ENCODE data around the gene ESD.
"Not testable (repeated sequence)": the region's sequence is repeated elsewhere in the genome, so short reads cannot be mapped to it uniquely, and the experiment has no call there.

The ESD gene

DNA sequence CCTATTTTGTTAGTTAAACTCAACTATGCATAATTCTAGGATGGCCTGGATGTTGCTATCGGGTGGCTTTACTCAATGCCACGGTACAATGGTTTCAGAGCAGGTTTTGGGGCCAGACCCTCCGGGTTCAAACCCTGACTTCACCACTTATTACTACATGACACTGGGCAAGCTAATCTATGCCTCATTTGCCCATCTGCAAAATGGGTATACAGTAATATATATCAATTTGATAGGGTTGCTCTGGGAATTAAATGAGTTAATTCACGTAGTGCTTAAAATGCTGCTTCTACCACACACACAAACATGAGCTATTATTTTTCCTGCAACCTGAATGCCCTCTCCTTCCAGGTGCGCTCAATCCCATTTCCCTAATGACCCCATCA lies 839 bp downstream of the ESD start:
- in situ Hi-C loops (cut with MboI; ENCODE audit: low sequenced_read_pairs), result no loop called here

GRCh38 chr13:46795321-46795720 lies 1.6 kb downstream of the ESD start:
- in situ Hi-C loops (cut with MboI; ENCODE audit: low sequenced_read_pairs), result no loop called here

GRCh38 chr13:46783504-46783903 lies 13.5 kb downstream of the ESD start:
- in situ Hi-C loops (cut with MboI; ENCODE audit: low sequenced_read_pairs), result no loop called here

- in situ Hi-C loops (cut with MboI; ENCODE audit: low sequenced_read_pairs), result no loop called here
These were observed 14.3 kb downstream of the ESD start for GRCh38 chr13:46782691-46783090.

DNA sequence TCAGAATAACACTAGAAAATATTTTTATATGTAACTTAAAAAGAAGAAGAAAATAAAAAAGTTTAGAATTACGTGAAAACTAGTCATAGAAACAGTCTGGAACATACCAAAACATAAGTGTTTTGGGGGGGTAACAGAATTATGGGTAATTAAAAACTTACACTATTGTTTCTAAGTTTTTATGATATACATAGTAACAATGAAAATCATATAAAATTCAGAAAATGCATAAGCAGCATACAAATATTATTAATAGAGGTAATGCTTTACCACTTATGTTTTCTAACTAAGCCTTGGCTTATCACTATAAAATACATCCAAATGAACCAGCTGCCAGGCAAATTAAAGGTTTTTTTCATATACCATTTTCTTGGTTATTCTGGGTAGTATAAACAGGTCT lies 14.9 kb downstream of the ESD start:
- in situ Hi-C loops (cut with MboI; ENCODE audit: low sequenced_read_pairs), result no loop called here

GRCh38 chr13:46778890-46779289 lies 18.1 kb downstream of the ESD start:
- in situ Hi-C loops (cut with MboI; ENCODE audit: low sequenced_read_pairs), result no loop called here

GRCh38 chr13:46778095-46778494 lies 18.9 kb downstream of the ESD start:
- in situ Hi-C loops (cut with MboI; ENCODE audit: low sequenced_read_pairs), result no loop called here

DNA sequence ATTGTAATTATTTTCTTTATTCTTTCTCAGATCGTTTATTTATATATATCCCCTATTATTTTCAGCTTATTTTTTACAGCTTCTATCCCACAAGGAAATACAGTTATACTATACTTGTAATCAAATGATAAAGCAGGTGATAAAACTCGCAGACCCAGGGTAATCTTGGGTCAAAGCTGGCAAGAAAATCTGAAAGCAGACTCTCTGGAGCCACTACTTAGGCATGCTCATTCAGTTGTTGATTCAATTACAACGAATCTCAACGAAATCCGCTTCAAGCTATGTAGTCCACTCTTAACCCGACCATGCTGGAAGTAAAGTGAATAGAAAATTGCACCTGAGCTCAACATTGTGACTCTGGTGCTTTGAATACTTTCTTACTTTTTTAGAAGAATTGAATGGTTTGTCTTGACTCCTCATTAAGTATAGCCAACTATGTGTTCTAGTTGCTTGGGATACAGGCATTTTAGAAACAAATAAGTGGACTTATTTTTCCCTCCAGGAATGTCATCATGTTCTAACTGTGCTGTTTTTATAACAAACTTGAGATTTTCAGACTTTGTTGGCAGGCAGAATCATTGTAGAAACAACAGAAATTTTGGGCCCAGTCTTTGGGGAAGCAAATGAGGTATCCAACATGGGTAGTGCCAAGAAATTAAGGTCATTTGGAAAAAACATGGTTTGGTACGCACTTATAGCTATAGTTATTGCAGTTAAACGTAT lies 21.4 kb downstream of the ESD start:
- in situ Hi-C loops (cut with MboI; ENCODE audit: low sequenced_read_pairs), result no loop called here

GRCh38 chr13:46773541-46773940 lies 23.4 kb downstream of the ESD start:
- in situ Hi-C loops (cut with MboI; ENCODE audit: low sequenced_read_pairs), result no loop called here

- in situ Hi-C loops (cut with MboI; ENCODE audit: low sequenced_read_pairs), result no loop called here
These were observed 25.3 kb downstream of the ESD start for GRCh38 chr13:46771693-46772092.

- in situ Hi-C loops (cut with MboI; ENCODE audit: low sequenced_read_pairs), result not testable (repeated sequence)
These were observed 27.0 kb downstream of the ESD start for GRCh38 chr13:46769925-46770324.

DNA sequence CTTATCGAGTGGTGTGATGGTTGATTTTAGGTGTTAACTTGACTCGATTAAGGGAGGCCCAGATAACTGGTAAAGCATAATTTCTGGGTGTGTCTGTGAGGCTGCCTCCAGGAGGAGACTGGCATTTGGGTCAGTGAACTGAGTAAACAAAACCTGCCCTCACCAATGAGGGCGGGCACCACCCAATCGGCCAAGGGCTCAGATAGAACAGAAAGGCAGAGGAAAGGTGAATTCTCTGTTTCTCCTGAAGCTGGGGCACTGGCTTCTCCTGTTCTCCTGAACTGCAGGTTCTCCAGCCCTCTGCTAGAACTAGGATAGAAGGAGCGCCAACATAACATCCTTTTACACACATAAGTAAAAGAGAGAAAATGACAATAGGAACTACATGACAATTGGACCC lies 35.1 kb downstream of the ESD start:
- in situ Hi-C loops (cut with MboI; ENCODE audit: low sequenced_read_pairs), result no loop called here

DNA sequence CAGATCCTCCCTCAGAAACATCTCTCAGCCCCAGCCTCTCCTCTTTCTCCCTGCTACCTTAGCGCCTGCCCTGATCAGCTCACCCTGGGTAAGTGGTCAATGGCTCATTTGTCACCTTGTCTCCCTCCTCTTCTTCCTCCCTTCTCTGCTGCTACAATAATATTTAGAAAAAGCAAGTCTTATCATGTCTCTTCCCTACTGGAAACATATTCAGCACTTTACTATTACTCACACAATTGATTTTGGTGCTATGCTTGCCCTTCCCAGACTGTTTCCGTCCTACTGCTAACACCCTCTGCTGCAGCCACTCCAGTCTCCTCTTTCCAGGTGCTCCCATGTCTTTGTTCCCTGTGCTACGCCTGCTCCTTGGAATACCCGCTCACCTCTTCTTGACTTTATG lies 35.8 kb downstream of the ESD start:
- in situ Hi-C loops (cut with MboI; ENCODE audit: low sequenced_read_pairs), result no loop called here

DNA sequence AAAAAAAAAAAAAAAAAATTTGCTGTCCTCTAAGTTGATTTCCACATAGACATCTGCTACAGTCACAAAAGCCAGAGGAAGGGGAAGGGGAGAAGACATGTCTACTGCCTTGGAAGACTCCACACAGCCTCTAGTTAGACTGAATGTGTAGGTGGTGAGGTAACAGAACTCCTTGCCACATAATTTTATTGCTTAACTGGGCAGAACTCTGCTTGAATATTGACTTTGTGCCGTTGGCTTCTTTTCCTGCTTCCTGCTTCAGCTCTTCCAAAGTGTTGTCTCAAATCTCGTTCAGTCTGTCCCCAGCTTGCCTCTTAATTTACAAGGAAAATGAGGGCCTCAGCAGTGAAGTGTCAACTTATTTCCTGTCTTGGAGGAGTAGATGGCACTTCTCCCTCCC lies 37.1 kb downstream of the ESD start:
- in situ Hi-C loops (cut with MboI; ENCODE audit: low sequenced_read_pairs), result no loop called here

- in situ Hi-C loops (cut with MboI; ENCODE audit: low sequenced_read_pairs), result no loop called here
These were observed 39.3 kb downstream of the ESD start for GRCh38 chr13:46757640-46758039.

DNA sequence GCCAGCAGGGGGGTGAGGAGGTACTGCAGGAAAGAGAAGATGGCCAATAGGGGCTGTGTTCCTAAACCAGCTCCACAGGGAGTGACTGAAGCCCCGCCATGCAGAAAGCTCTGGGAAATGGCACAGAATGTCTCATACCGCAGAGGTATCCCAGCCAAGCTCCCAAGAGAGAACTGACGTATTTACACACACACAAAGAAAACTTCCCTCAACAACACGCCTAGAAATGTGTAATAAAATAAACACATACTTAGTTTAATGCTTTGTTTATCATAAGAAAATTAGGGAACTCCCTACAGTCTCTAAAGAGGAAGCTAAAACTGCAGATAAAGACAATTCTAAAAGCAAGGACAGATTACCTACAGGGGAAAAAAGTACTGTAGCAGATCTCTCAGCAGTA lies 40.0 kb downstream of the ESD start:
- in situ Hi-C loops (cut with MboI; ENCODE audit: low sequenced_read_pairs), result no loop called here

- in situ Hi-C loops (cut with MboI; ENCODE audit: low sequenced_read_pairs), result not testable (repeated sequence)
These were observed 41.5 kb downstream of the ESD start for GRCh38 chr13:46755508-46755907.

DNA sequence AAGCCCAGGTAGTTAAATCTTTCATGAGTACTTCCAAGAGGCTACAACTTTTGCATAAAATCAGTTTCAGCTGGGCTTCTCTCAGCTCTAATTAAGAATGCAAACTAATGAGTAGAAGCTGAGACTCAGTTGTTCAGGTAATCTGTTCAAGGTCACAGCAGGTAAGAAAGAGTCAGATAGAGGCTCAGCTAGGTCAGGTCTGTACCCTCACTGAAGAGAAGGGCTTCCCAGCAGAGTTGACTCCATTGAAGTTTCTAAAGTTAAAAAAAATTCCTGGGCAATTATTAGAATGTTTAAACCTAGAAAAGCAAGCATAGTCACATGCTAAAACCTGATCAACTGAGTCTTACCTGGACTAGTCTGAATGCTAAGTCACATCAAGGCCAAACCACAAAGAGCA lies 42.1 kb downstream of the ESD start:
- in situ Hi-C loops (cut with MboI; ENCODE audit: low sequenced_read_pairs), result no loop called here

DNA sequence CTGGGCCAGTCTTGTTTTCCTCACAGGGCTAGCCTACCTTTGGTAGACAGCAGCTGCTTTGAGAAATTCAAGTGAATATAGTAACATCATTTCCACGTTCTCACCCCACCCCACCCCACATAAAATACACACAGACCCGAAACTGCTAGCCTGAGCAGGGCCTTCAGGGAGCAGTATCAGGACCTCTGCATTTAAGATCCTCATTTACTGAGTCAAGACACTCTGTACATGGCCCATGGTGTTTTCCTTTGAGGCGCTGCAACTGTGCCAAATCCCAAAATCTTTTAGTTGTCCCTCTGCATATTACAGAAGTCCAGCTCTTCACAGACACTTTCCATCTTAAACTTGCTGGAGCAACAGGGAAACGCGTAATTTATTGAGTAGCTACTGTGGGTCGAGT lies 43.0 kb downstream of the ESD start:
- in situ Hi-C loops (cut with MboI; ENCODE audit: low sequenced_read_pairs), result no loop called here

- in situ Hi-C loops (cut with MboI; ENCODE audit: low sequenced_read_pairs), result no loop called here
These were observed 43.8 kb downstream of the ESD start for GRCh38 chr13:46753137-46753536.

GRCh38 chr13:46751811-46752635 lies 44.9 kb downstream of the ESD start:
- in situ Hi-C loops (cut with MboI; ENCODE audit: low sequenced_read_pairs), result no loop called here

- in situ Hi-C loops (cut with MboI; ENCODE audit: low sequenced_read_pairs), result no loop called here
These were observed 47.0 kb downstream of the ESD start for GRCh38 chr13:46749951-46750350.
